Epidermal melanocyte (primary cell): ENCODE measurements around the gene NHSL2.
"Not testable (repeated sequence)": the region's sequence is repeated elsewhere in the genome, so short reads cannot be mapped to it uniquely, and the experiment has no call there.

ENCODE experiments used
- DNase-seq: peaks from one replicate; pipeline ENCODE4 v3.0.0; 2011; ENCODE audit warnings: low spot score; ENCODE audit not compliant: insufficient read length

Gene NHSL2

GRCh38 chrX:71910643-71910985 is at the start of gene NHSL2:
NHSL2 (plus strand) TSS chrX:71910845.
- DNase-seq = no peak

GRCh38 chrX:71867680-71868079 is 43.0 kb upstream of the NHSL2 start:
- no peak for DNase-seq

GRCh38 chrX:71869566-71869965 is 41.1 kb upstream of the NHSL2 start:
- not testable (repeated sequence) for DNase-seq

- no peak for DNase-seq
Measured at GRCh38 chrX:71870208-71871098, 40.2 kb upstream of the NHSL2 start.

- DNase-seq = no peak
Measured at GRCh38 chrX:71871367-71871766, 39.3 kb upstream of the NHSL2 start.

- no peak for DNase-seq
Measured at GRCh38 chrX:71872542-71873458, 37.8 kb upstream of the NHSL2 start.

GRCh38 chrX:71873459-71873833 is 37.2 kb upstream of the NHSL2 start:
- DNase-seq = no peak

GRCh38 chrX:71876841-71877240 is 33.8 kb upstream of the NHSL2 start:
- DNase-seq = not testable (repeated sequence)

- DNase-seq = no peak
Measured at GRCh38 chrX:71885099-71885498, 25.5 kb upstream of the NHSL2 start.

- no peak for DNase-seq
Measured at GRCh38 chrX:71895607-71896006, 15.0 kb upstream of the NHSL2 start.

GRCh38 chrX:71906144-71906543 is 4.5 kb upstream of the NHSL2 start:
- DNase-seq = no peak

- DNase-seq = no peak
Measured at GRCh38 chrX:71908387-71908786, 2.3 kb upstream of the NHSL2 start.

- DNase-seq = no peak
Measured at GRCh38 chrX:71909956-71910355, 689 bp upstream of the NHSL2 start.

- no peak for DNase-seq
Measured at GRCh38 chrX:71910986-71911730, 513 bp downstream of the NHSL2 start.

GRCh38 chrX:71911731-71912050 is 1.0 kb downstream of the NHSL2 start:
- no peak for DNase-seq

GRCh38 chrX:71912156-71912555 is 1.5 kb downstream of the NHSL2 start:
- DNase-seq = no peak

- DNase-seq = no peak
Measured at GRCh38 chrX:71913156-71913950, 2.7 kb downstream of the NHSL2 start.

GRCh38 chrX:71917621-71918343 is 7.1 kb downstream of the NHSL2 start:
- DNase-seq = no peak

- no peak for DNase-seq
Measured at GRCh38 chrX:71919431-71919830, 8.8 kb downstream of the NHSL2 start.

GRCh38 chrX:71919886-71920285 is 9.2 kb downstream of the NHSL2 start:
- no peak for DNase-seq
